Ectodermal cell (in vitro differentiated cells): Measurements from ENCODE around the gene ATP11C.

Source experiments
- H3K27ac ChIP-seq: 2 replicates; pipeline ENCODE4 v1.7.0; 2013; ENCODE audit warnings: mild to moderate bottlenecking, low read depth, low read length; ENCODE audit not compliant: insufficient read depth, poor library complexity, severe bottlenecking
- H3K27me3 ChIP-seq: 2 replicates; pipeline ENCODE4 v1.7.0; 2013; ENCODE audit warnings: mild to moderate bottlenecking, low read length; ENCODE audit not compliant: insufficient read depth, control insufficient read depth, poor library complexity, severe bottlenecking
- H3K36me3 ChIP-seq: one replicate; pipeline ENCODE4 v1.7.0; 2013; ENCODE audit warnings: low read length; ENCODE audit not compliant: control insufficient read depth, insufficient read depth
- H3K4me1 ChIP-seq: one replicate; pipeline ENCODE4 v1.7.0; 2013; ENCODE audit warnings: low read length; ENCODE audit not compliant: control insufficient read depth, insufficient read depth
- H3K4me3 ChIP-seq: 2 replicates; pipeline ENCODE4 v1.7.0; 2013; ENCODE audit warnings: low read depth, low read length, control low read depth; ENCODE audit not compliant: insufficient read depth
- H3K9me3 ChIP-seq: 2 replicates; pipeline ENCODE4 v1.7.0; 2013; ENCODE audit warnings: mild to moderate bottlenecking, low read length, moderate library complexity; ENCODE audit not compliant: control insufficient read depth
- WGBS, 2 experiments: methylation state at CpG; one replicate each; pipeline ENCODE4 v1.1.7; 2013; ENCODE audit warnings: missing lambda C conversion rate in 2 of 2; 5-methylcytosine and 5-hydroxymethylcytosine counted together

The ATP11C gene

DNA sequence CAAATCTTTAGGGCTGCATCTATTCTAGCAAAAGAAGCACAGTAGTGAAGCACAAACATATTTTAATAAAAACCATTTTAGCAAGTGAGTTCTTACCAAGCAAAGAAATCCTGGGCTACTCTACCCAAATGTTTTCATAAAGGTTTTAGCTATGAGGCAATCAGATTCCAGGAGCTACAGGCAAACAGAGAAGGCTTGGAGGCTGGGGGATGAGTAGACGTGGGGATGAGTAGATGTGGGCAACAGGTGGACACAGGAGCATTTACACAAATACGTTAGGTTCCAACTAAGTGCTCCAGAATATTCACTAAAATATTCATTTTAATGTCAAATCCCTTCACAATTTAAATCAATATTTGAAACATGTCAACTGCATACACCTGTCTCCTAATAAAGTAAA lies 34.5 kb downstream of the ATP11C start:
- H3K9me3 ChIP-seq: no peaks in the 10 kb centered on the region
- no peak overlapping the region for H3K4me3 ChIP-seq
- H3K27ac ChIP-seq: no peak overlapping the region
- WGBS, 2 experiments: 100% methylated on average over 2 of the region's 2 CpGs
- H3K4me1 ChIP-seq: no peaks in the 10 kb centered on the region
- H3K36me3 ChIP-seq: no peaks in the 10 kb centered on the region
- H3K27me3 ChIP-seq: no peaks in the 10 kb centered on the region

DNA sequence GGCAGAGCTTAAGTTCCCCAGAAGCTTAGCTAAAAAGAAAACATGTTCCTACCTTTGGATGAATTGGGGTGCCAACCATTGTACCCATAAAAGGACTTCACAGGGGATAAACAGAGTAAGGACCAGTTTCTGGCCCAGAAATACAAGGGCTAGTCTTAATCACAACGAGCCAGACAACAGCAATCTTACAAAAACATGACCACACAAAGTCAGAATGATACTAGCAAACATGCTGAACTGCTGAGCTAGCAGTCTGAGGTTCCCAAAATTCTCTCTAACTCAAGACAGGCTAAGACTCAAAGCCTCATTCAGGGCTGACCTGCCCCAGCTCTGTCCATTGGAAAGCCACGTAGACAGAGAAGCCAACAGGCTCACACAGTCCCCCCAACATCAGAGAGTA lies 40.3 kb downstream of the ATP11C start:
- no peak overlapping the region for H3K27ac ChIP-seq
- H3K9me3 ChIP-seq: no peaks in the 10 kb centered on the region
- H3K4me1 ChIP-seq: no peaks in the 10 kb centered on the region
- H3K27me3 ChIP-seq: no peaks in the 10 kb centered on the region
- 89 to 100% methylated on average over 2 of the region's 2 CpGs for WGBS, 2 experiments
- no peak overlapping the region for H3K4me3 ChIP-seq
- no peaks in the 10 kb centered on the region for H3K36me3 ChIP-seq

DNA sequence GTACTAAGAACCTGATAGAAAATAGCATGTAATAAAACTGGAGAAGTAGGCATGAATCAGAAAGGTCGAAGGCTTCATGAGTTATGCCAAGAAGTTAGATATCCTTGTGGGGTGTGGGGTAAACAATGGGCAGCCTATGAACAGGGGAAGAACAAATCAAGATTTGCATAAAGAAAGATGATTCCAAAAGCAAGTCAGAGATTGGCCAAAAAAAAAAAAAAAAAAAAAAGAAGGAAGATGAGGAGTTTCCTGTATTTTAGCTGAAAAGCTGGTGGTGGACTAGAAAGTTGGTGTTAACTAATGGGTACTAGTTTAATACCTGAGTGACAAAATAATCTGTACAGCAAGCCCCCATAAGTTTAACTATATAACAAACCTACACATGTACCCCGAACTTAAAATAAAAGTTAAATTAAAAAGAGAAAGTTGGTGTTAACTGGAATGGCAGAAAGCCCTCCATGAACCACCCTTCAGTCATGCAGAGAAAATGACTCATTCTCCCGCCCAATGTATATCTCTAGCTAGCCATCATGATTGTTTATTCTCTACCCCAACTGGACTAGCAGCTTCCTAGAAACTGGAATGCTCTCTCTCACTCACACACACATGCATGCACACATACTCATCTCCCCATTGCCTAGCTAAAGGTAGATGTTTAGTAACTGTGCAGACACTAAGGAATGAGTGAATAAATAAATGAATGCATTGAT lies 41.7 kb downstream of the ATP11C start:
- no peaks in the 10 kb centered on the region for H3K36me3 ChIP-seq
- H3K27me3 ChIP-seq: no peaks in the 10 kb centered on the region
- H3K4me3 ChIP-seq: no peak overlapping the region
- no peak overlapping the region for H3K27ac ChIP-seq
- no peaks in the 10 kb centered on the region for H3K9me3 ChIP-seq
- 88 to 90% methylated on average over 2 of the region's 3 CpGs for WGBS, 2 experiments
- H3K4me1 ChIP-seq: no peaks in the 10 kb centered on the region

DNA sequence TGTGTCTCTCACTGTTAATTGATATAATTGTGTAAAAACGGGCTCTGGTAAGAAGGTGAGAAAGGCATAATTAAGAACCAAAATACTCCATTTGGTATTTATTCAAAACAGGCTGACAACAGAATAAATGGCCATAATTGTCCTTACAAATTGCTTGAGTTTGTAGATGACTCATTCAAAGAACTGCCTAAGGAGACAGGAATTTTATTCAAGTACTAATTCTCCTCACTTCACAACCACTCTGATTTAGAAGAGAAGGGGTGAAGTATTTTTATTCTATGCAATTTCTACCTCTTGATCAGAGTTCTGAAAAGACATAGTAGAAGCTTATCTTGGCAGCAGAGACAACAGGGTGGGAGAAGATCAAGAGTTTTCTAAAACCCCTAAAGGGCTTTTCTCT lies 43.1 kb downstream of the ATP11C start:
- Histone ChIP-seq H3K27ac (no peak overlapping the region), H3K4me1 (no peaks in the 10 kb centered on the region), H3K4me3 (no peak overlapping the region), H3K27me3 (no peaks in the 10 kb centered on the region), H3K36me3 (no peaks in the 10 kb centered on the region), H3K9me3 (no peaks in the 10 kb centered on the region)
- 80 to 100% methylated on average over 1 of the region's 1 CpG for WGBS, 2 experiments

DNA sequence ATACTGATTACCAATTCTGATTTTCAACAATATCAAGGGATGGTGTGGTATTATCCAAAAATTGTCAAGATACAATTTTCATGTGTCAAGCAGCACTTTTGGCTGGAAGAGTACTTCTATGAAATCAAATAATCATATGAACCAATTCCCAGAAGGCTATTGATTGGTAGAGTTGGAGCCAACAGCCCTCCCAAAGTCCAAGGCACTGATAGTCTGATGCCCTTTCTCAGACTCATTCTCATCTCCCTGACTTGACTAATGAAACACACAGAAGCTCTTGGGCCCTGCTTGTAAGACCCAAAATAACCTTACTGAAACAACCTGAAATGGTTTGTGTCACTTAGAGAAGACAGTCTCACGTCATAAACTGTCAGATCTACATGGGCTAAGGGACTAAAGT lies 48.9 kb downstream of the ATP11C start:
- 100% methylated on average over 1 of the region's 1 CpG for WGBS, 2 experiments
- Histone ChIP-seq H3K27ac (no peak overlapping the region), H3K36me3 (no peaks in the 10 kb centered on the region), H3K4me3 (no peak overlapping the region), H3K27me3 (no peaks in the 10 kb centered on the region), H3K9me3 (no peaks in the 10 kb centered on the region), H3K4me1 (no peaks in the 10 kb centered on the region)

DNA sequence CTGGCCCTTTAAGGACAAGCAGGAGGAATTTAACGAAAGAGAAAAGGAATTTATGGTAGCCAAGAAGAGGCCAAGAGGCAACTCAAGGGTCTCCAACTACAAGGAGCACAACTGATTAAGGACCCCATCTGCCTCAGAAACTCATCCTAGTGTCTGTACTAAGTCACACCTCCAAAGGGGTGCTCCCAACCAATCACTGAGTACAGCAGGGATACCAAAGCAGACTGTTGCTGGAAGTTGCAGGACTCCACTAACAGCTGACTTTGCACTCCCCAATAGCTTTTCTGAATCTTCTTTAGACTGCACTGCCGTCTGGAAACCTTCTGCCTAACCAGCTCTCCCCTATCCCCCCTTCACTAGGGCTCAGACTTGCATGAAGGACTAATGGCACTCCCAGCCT lies 50.6 kb downstream of the ATP11C start:
- no peak overlapping the region for H3K27ac ChIP-seq
- H3K36me3 ChIP-seq: no peaks in the 10 kb centered on the region
- no peaks in the 10 kb centered on the region for H3K4me1 ChIP-seq
- no peaks in the 10 kb centered on the region for H3K9me3 ChIP-seq
- no peak overlapping the region for H3K4me3 ChIP-seq
- no peaks in the 10 kb centered on the region for H3K27me3 ChIP-seq
- WGBS, 2 experiments: 62 to 72% methylated on average over 2 of the region's 2 CpGs

DNA sequence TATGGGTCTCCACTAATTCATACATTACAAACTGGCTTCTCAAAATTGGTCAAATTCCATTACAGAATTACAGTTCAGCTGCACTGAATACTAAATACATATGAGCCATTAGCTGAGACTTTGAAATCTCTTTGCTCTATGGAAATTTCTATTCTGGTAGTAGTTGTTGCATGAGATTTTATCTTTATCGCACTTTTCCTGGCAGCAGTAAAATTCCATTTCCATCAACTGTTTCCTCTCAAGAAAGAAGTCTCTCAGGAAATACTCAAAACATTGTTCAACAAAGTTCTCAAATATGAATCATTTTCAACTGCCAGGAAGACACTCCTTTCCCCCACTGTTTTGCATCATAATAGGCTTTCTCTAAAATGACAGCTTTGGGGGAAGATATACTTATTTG lies 51.3 kb downstream of the ATP11C start:
- Histone ChIP-seq H3K4me1 (no peaks in the 10 kb centered on the region), H3K9me3 (no peaks in the 10 kb centered on the region), H3K27ac (no peak overlapping the region), H3K27me3 (no peaks in the 10 kb centered on the region), H3K4me3 (no peak overlapping the region), H3K36me3 (no peaks in the 10 kb centered on the region)
- 100% methylated on average over 1 of the region's 1 CpG; no CpG with 5 or more reads in 1 of the 2 experiments for WGBS, 2 experiments

DNA sequence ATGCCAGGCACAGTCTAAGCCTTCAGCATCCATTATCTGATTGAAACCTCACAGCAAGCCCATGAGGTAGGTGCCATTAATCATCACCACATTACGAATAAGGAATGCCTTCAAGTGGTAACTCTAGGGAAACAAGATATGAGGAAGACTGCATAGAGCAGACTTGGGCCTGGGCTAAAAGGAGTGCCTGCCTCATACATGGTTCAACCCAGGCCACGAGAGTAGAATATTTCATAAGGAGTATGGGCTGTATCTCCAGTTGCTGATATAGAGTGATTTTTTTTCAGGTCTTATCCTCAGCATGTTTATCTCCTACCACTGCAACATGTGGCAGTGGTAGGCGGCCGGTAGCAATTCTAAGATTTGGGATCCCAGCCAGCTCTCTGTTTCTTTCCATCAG lies 51.7 kb downstream of the ATP11C start:
- WGBS, 2 experiments: 90 to 98% methylated on average over 4 of the region's 4 CpGs

DNA sequence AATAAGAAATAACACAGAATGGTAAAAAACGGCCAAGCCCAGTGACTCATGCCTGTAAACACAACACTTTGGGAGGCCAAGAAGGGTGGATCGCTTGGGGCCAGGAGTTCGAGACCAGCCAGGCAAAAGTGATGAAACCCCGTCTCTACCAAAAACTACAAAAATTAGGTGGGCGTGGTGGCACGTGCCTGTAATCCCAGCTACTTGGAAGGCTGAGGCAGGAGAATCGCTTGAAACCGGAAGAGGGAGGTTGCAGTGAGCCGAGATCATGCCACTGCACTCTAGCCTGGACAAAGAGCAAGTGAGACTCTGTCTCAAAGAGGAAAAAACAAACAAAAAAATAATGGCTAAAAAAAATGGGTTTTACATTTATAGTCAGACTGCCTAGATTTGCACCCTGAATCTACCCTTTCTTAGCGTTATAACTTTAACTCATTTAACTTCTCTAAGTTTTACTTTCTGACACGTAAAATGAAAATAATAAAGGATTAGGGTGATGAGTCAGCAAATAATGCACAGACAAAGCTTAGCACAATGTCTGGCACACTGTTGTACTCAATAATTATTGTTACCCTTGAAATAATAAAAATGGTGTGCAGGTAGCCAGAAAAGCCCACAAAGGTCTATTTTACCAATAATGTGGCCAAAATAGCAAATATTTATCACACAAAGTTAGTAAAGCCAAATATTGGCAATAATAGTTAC lies 55.0 kb downstream of the ATP11C start:
- Histone ChIP-seq H3K4me3 (no peak overlapping the region), H3K27me3 (no peaks in the 10 kb centered on the region), H3K36me3 (no peaks in the 10 kb centered on the region), H3K9me3 (no peaks in the 10 kb centered on the region), H3K27ac (no peak overlapping the region), H3K4me1 (no peaks in the 10 kb centered on the region)
- WGBS, 2 experiments: 90 to 95% methylated on average over 8 to 10 of the region's 11 CpGs

More for the DNA sequence above, 51.7 kb downstream of the ATP11C start:
- no peak overlapping the region for H3K4me3 ChIP-seq
- H3K4me1 ChIP-seq: no peaks in the 10 kb centered on the region
- no peak overlapping the region for H3K27ac ChIP-seq
- no peaks in the 10 kb centered on the region for H3K36me3 ChIP-seq
- no peaks in the 10 kb centered on the region for H3K27me3 ChIP-seq
- no peaks in the 10 kb centered on the region for H3K9me3 ChIP-seq

DNA sequence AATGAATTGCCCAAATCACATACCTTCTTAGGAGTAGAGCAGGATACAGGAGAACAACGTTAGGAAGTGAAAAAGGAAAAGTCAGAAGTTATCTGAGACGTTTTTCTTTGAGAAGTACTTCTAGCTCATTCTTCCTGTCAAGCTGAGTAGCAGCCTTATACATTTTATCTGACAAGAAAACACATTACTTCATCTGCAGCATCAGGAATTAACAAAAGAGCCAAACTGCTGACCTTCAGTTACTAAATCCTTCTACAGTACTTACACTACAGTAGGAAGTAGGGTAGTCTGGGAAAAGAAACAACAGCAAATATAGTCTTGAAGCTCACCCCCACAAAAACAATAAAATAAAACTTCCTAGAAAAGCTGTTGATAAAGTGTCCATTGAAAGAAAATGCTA lies 57.0 kb downstream of the ATP11C start:
- no peaks in the 10 kb centered on the region for H3K4me1 ChIP-seq
- no peaks in the 10 kb centered on the region for H3K27me3 ChIP-seq
- no peaks in the 10 kb centered on the region for H3K9me3 ChIP-seq
- H3K4me3 ChIP-seq: no peak overlapping the region
- 90 to 95% methylated on average over 2 of the region's 2 CpGs for WGBS, 2 experiments
- no peaks in the 10 kb centered on the region for H3K36me3 ChIP-seq
- no peak overlapping the region for H3K27ac ChIP-seq
